GM12878 (cell line): ENCODE measurements around the gene GMCL1. TPM values are rescaled to one million over a fixed set of nuclear protein-coding genes. Genes with fewer than 3 reads are reported as not detected.

Source experiments
- BACH1 ChIP-seq: fragments of 450-650 bp; IDR thresholded peaks from 2 replicates; pipeline ENCODE4 v1.6.1; 2017; ENCODE audit warnings: mild to moderate bottlenecking, borderline replicate concordance
- ESRRA ChIP-seq: IDR thresholded peaks from 2 replicates; pipeline ENCODE4 v1.6.1; 2012; ENCODE audit warnings: mild to moderate bottlenecking, low read length, improper control_type of control experiment
- ETV6 ChIP-seq, 2 experiments: fragments of 450-650 bp in 1 of 2; IDR thresholded peaks in 1 of 2; conservative IDR thresholded peaks in 1 of 2; 2 replicates each; pipeline ENCODE4 v1.6.1; 2014; ENCODE audit warnings: antibody characterized with exemption in 1 of 2, borderline replicate concordance in 1 of 2, low read depth in 1 of 2, mild to moderate bottlenecking in 1 of 2, moderate library complexity in 1 of 2
- HDAC2 ChIP-seq: fragments of 200-600 bp; sonication (generic); IDR thresholded peaks from 2 replicates; pipeline ENCODE4 v1.6.1; 2017
- IKZF2 ChIP-seq, 2 experiments: fragments of 450-650 bp; IDR thresholded peaks; 2 replicates each; pipeline ENCODE4 v1.6.1; 2017; ENCODE audit warnings: mild to moderate bottlenecking in 2 of 2, moderate library complexity in 2 of 2
- POU2F2 ChIP-seq: IDR thresholded peaks from 3 replicates; pipeline ENCODE4 v1.6.1; 2011; ENCODE audit warnings: low read depth, mild to moderate bottlenecking, low read length, borderline replicate concordance
- RAD21 ChIP-seq: IDR thresholded peaks from 2 replicates; pipeline ENCODE4 v1.6.1; 2011; ENCODE audit warnings: mild to moderate bottlenecking, low read depth, low read length, moderate library complexity; ENCODE audit not compliant: insufficient read depth
- RAD51 ChIP-seq: fragments of 450-650 bp; IDR thresholded peaks from 2 replicates; pipeline ENCODE4 v1.6.1; 2016; ENCODE audit warnings: moderate library complexity, mild to moderate bottlenecking, inconsistent platforms
- SMC3 ChIP-seq: IDR thresholded peaks from 2 replicates; pipeline ENCODE4 v1.6.1; 2011; ENCODE audit warnings: low read length, improper control_type of control experiment, borderline replicate concordance
- SPI1 ChIP-seq: IDR thresholded peaks from 2 replicates; pipeline ENCODE4 v1.6.1; 2011; ENCODE audit warnings: low read depth, mild to moderate bottlenecking, low read length, moderate library complexity, borderline replicate concordance; ENCODE audit not compliant: insufficient read depth
- SREBF2 ChIP-seq: IDR thresholded peaks from 2 replicates; pipeline ENCODE4 v1.6.1; 2012; ENCODE audit warnings: mild to moderate bottlenecking, low read length
- YY1 ChIP-seq: IDR thresholded peaks from 2 replicates; pipeline ENCODE4 v1.6.1; 2011; ENCODE audit warnings: low read depth, mild to moderate bottlenecking, low read length
- polyA plus RNA-seq, 11 experiments: library from polyadenylated mRNA; depleted of rRNA in 4 of 11; unstranded in 6 of 11; stranded (reverse) in 5 of 11; fragments of >200 nt; fragmentation: Nextera tagmentation in 4 of 11; fragmentation: Illumina TruSeq in 1 of 11; extraction: Ambion mirVana in 4 of 11; extraction: Trizol in 1 of 11; gene quantifications; 1 replicate in 1 of 11; 2 replicates in 10 of 11; pipeline versions ENCODE4 v1.2.1 to v1.2.3, GENCODE V29; 2011 to 2016; ENCODE audit warnings: inconsistent platforms in 2 of 11, missing spikeins in 2 of 11, low read depth in 1 of 11
- total RNA-seq, 4 experiments: library from RNA; depleted of rRNA in 3 of 4; stranded (reverse); fragments of >200 nt in 3 of 4; fragmentation: Illumina TruSeq in 1 of 4; extraction: Trizol in 1 of 4; gene quantifications; 2 replicates each; pipeline versions ENCODE4 v1.2.1 to v1.2.3, GENCODE V29; 2013 to 2021
- TF ChIP-seq, protein P1 (sequence below): fragments of 450-650 bp; IDR thresholded peaks from 2 replicates; pipeline ENCODE4 v1.6.1; 2017; ENCODE audit warnings: mild to moderate bottlenecking, moderate library complexity
- TF ChIP-seq, protein P2 (sequence below): fragments of 450-650 bp; IDR thresholded peaks from 2 replicates; pipeline ENCODE4 v1.6.1; 2016; ENCODE audit warnings: mild to moderate bottlenecking
- TF ChIP-seq, protein P3 (sequence below): fragments of 450-650 bp; IDR thresholded peaks from 2 replicates; pipeline ENCODE4 v1.6.1; 2017; ENCODE audit warnings: antibody characterized with exemption, mild to moderate bottlenecking, moderate library complexity
- TF ChIP-seq, protein P4 (sequence below): IDR thresholded peaks from 2 replicates; pipeline ENCODE4 v1.6.1; 2012; ENCODE audit warnings: mild to moderate bottlenecking, low read depth, low read length

Gene GMCL1
- total and polyA plus RNA-seq, 10 of the 15 experiments (the other 5 are each of a cell fraction or from before 2014, with no cell fraction given) = 3.7 to 21.4 (median 12.3) TPM

DNA sequence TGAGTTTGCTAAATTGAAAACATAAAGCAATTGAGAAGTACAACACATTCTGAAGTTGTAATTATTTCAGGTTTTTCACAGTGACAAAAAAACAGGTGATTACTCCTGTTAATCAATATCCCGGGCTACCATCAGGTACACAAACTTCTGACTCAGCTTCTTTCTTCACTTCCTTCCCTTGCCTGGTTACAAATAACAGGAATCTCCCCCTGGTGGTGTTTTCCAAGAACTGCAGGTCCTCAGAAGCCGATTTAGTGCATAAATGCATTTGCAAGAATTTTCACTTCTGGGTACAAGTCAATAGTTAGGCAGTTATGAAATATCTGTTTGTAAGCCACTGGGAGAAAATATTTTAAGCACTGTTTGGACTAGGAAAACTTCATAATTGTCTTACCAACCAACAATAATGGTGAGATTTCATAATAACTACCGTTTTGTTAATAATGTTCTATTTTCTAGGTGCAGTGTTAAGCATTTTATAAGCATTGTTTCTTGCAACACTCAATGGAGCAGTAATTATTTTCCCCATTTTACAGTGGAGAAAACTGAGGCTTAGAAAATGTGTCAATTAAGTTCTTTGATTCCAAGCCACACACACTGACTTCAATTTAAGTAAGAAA is 12.4 kb upstream of the GMCL1 start (continued):
- TF ChIP-seq IKZF2 (IDR thresholded peaks at IDR 0.05) (0 out of 4 replicates have a peak, but pooled peaks have one; percentile 19 to 20), ETV6 (conservative IDR thresholded peaks at IDR 0.05 in 1 of 2, IDR thresholded peaks at IDR 0.05 in 1 of 2; ENCODE audit: borderline replicate concordance in 1 of 2, low read depth in 1 of 2) (no peak), SREBF2 (no peak), YY1 (peak; percentile 77), RAD21 (peak; percentile 92), SPI1 (peak; percentile 79; the same call in 1 of the 2 replicates), ESRRA (no peak), HDAC2 (no peak), RAD51 (0 out of 2 replicates have a peak, but pooled peaks have one; percentile 10), BACH1 (peak; percentile 77), SMC3 (peak; percentile 98), POU2F2 (0 out of 3 replicates have a peak, but pooled peaks have one; percentile 36)
- TF ChIP-seq, protein P1, sequence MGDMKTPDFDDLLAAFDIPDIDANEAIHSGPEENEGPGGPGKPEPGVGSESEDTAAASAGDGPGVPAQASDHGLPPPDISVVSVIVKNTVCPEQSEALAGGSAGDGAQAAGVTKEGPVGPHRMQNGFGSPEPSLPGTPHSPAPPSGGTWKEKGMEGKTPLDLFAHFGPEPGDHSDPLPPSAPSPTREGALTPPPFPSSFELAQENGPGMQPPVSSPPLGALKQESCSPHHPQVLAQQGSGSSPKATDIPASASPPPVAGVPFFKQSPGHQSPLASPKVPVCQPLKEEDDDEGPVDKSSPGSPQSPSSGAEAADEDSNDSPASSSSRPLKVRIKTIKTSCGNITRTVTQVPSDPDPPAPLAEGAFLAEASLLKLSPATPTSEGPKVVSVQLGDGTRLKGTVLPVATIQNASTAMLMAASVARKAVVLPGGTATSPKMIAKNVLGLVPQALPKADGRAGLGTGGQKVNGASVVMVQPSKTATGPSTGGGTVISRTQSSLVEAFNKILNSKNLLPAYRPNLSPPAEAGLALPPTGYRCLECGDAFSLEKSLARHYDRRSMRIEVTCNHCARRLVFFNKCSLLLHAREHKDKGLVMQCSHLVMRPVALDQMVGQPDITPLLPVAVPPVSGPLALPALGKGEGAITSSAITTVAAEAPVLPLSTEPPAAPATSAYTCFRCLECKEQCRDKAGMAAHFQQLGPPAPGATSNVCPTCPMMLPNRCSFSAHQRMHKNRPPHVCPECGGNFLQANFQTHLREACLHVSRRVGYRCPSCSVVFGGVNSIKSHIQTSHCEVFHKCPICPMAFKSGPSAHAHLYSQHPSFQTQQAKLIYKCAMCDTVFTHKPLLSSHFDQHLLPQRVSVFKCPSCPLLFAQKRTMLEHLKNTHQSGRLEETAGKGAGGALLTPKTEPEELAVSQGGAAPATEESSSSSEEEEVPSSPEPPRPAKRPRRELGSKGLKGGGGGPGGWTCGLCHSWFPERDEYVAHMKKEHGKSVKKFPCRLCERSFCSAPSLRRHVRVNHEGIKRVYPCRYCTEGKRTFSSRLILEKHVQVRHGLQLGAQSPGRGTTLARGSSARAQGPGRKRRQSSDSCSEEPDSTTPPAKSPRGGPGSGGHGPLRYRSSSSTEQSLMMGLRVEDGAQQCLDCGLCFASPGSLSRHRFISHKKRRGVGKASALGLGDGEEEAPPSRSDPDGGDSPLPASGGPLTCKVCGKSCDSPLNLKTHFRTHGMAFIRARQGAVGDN = peak; percentile 21; the same call in 1 of the 2 replicates
- TF ChIP-seq, protein P2, sequence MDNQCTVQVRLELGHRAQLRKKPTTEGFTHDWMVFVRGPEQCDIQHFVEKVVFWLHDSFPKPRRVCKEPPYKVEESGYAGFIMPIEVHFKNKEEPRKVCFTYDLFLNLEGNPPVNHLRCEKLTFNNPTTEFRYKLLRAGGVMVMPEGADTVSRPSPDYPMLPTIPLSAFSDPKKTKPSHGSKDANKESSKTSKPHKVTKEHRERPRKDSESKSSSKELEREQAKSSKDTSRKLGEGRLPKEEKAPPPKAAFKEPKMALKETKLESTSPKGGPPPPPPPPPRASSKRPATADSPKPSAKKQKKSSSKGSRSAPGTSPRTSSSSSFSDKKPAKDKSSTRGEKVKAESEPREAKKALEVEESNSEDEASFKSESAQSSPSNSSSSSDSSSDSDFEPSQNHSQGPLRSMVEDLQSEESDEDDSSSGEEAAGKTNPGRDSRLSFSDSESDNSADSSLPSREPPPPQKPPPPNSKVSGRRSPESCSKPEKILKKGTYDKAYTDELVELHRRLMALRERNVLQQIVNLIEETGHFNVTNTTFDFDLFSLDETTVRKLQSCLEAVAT = no peak
- TF ChIP-seq, protein P3, sequence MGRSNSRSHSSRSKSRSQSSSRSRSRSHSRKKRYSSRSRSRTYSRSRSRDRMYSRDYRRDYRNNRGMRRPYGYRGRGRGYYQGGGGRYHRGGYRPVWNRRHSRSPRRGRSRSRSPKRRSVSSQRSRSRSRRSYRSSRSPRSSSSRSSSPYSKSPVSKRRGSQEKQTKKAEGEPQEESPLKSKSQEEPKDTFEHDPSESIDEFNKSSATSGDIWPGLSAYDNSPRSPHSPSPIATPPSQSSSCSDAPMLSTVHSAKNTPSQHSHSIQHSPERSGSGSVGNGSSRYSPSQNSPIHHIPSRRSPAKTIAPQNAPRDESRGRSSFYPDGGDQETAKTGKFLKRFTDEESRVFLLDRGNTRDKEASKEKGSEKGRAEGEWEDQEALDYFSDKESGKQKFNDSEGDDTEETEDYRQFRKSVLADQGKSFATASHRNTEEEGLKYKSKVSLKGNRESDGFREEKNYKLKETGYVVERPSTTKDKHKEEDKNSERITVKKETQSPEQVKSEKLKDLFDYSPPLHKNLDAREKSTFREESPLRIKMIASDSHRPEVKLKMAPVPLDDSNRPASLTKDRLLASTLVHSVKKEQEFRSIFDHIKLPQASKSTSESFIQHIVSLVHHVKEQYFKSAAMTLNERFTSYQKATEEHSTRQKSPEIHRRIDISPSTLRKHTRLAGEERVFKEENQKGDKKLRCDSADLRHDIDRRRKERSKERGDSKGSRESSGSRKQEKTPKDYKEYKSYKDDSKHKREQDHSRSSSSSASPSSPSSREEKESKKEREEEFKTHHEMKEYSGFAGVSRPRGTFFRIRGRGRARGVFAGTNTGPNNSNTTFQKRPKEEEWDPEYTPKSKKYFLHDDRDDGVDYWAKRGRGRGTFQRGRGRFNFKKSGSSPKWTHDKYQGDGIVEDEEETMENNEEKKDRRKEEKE = no peak
- TF ChIP-seq, protein P4, sequence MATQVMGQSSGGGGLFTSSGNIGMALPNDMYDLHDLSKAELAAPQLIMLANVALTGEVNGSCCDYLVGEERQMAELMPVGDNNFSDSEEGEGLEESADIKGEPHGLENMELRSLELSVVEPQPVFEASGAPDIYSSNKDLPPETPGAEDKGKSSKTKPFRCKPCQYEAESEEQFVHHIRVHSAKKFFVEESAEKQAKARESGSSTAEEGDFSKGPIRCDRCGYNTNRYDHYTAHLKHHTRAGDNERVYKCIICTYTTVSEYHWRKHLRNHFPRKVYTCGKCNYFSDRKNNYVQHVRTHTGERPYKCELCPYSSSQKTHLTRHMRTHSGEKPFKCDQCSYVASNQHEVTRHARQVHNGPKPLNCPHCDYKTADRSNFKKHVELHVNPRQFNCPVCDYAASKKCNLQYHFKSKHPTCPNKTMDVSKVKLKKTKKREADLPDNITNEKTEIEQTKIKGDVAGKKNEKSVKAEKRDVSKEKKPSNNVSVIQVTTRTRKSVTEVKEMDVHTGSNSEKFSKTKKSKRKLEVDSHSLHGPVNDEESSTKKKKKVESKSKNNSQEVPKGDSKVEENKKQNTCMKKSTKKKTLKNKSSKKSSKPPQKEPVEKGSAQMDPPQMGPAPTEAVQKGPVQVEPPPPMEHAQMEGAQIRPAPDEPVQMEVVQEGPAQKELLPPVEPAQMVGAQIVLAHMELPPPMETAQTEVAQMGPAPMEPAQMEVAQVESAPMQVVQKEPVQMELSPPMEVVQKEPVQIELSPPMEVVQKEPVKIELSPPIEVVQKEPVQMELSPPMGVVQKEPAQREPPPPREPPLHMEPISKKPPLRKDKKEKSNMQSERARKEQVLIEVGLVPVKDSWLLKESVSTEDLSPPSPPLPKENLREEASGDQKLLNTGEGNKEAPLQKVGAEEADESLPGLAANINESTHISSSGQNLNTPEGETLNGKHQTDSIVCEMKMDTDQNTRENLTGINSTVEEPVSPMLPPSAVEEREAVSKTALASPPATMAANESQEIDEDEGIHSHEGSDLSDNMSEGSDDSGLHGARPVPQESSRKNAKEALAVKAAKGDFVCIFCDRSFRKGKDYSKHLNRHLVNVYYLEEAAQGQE = no peak
